DMS53 treated with DMSO at 0.1 percent for 48 hours (cell line): ENCODE results near the gene MYO1G.
A peak's percentile ranks its signal among the peaks of the same experiment; 100 is the strongest.
"Not testable (repeated sequence)": the region's sequence is repeated elsewhere in the genome, so short reads cannot be mapped to it uniquely, and the experiment has no call there.

Experiments
- DNase-seq: peaks from one replicate; lab custom pipeline; 2025; ENCODE audit not compliant: unreplicated experiment; lab: John Stamatoyannopoulos, UW

MYO1G gene

GRCh38 chr7:44978511-44979366 lies at the start of gene MYO1G:
Gene MYO1G (minus strand): TSS chr7:44979015. CDS start chr7:44978961, 54 bp downstream.
- no peak for DNase-seq

- no peak for DNase-seq
Observed at GRCh38 chr7:45028138-45028919, 49.5 kb upstream of the MYO1G start.

GRCh38 chr7:45027774-45028114 lies 48.9 kb upstream of the MYO1G start:
- no peak for DNase-seq

- no peak for DNase-seq
Observed at GRCh38 chr7:45026984-45027773, 48.4 kb upstream of the MYO1G start.

GRCh38 chr7:45026013-45026412 lies 47.2 kb upstream of the MYO1G start:
- DNase-seq: no peak

- not testable (repeated sequence) for DNase-seq
Observed at GRCh38 chr7:45025473-45025872, 46.7 kb upstream of the MYO1G start.

GRCh38 chr7:45024126-45024744 lies 45.4 kb upstream of the MYO1G start:
- no peak for DNase-seq

GRCh38 chr7:45021604-45022296 lies 42.9 kb upstream of the MYO1G start:
- DNase-seq: no peak

GRCh38 chr7:45020915-45021314 lies 42.1 kb upstream of the MYO1G start:
- DNase-seq: no peak

- DNase-seq: no peak
Observed at GRCh38 chr7:45017253-45017652, 38.4 kb upstream of the MYO1G start.

GRCh38 chr7:45015313-45015712 lies 36.5 kb upstream of the MYO1G start:
- no peak for DNase-seq

GRCh38 chr7:45013465-45013967 lies 34.7 kb upstream of the MYO1G start:
- no peak for DNase-seq

GRCh38 chr7:45007571-45008328 lies 28.9 kb upstream of the MYO1G start:
- no peak for DNase-seq

GRCh38 chr7:45007106-45007505 lies 28.3 kb upstream of the MYO1G start:
- no peak for DNase-seq

- no peak for DNase-seq
Observed at GRCh38 chr7:45003789-45004188, 25.0 kb upstream of the MYO1G start.

- DNase-seq: no peak
Observed at GRCh38 chr7:45001826-45002225, 23.0 kb upstream of the MYO1G start.

GRCh38 chr7:45001138-45001694 lies 22.4 kb upstream of the MYO1G start:
- DNase-seq: peak; percentile 40

GRCh38 chr7:45000093-45001032 lies 21.5 kb upstream of the MYO1G start, which contains the start of gene CCM2:
Gene CCM2 (plus strand): TSS chr7:45000201. CDS start chr7:45000334, 133 bp downstream.
- no peak for DNase-seq
